ENCODE results near the gene VPS45. TPM values are rescaled to one million over a fixed set of nuclear protein-coding genes. Genes with fewer than 3 reads are reported as not detected.

Gene VPS45
- polyA plus RNA-seq, 1 experiment, result 29.0 TPM

DNA sequence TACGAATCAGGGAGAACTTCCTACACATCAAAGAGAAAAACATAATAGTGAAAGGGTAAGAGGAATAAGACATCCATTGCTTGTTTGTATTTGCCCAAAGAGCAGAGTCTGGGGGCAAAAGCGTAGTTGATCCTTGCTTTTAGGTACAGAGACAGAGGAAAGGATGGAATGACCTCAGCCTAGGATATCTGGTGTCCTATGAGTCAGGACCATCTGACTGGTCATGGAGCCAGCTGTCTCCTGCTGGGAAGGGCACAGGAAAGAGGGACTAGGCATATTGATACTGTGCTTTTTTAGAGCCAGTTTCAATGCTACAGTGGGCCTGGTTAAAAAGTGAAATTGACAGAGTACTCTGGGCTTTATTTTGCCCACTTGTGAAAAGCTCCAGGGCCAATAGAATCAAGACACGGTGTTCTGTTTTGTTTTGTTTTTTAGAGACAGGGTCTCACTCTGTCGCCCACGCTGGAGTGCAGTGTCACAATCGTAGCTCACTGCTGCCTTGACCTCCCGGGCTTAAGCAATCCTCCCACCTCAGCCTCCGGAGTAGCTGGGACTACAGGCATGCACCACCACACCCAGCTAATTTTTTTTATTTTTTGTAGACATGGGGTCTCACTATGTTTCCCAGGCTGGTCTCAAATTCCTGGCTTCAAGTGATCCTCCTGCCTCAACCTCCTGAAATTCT, 85.3 kb downstream of the VPS45 start:
- H3K27me3 ChIP-seq (ENCODE audit: control insufficient read depth, insufficient read depth, low read length), result no peaks in the 10 kb centered on the region
- ChIA-PET POLR2A (interaction anchor here (0.9 kb wide), 1 partner anchor 8 kb away, joined by 3 read pairs; no protein-coding TSS in a partner anchor), CTCF (interaction anchor here (0.7 to 2.1 kb wide), 4 partner anchors 10 to 83 kb away, joined by 3 to 6 read pairs (median 3); no protein-coding TSS in a partner anchor)
- DNase-seq (ENCODE audit: low read depth), result no peak
- no peak overlapping the region for H3K4me3 ChIP-seq (ENCODE audit: low read depth, low read length)
- TF ChIP-seq, protein P1, sequence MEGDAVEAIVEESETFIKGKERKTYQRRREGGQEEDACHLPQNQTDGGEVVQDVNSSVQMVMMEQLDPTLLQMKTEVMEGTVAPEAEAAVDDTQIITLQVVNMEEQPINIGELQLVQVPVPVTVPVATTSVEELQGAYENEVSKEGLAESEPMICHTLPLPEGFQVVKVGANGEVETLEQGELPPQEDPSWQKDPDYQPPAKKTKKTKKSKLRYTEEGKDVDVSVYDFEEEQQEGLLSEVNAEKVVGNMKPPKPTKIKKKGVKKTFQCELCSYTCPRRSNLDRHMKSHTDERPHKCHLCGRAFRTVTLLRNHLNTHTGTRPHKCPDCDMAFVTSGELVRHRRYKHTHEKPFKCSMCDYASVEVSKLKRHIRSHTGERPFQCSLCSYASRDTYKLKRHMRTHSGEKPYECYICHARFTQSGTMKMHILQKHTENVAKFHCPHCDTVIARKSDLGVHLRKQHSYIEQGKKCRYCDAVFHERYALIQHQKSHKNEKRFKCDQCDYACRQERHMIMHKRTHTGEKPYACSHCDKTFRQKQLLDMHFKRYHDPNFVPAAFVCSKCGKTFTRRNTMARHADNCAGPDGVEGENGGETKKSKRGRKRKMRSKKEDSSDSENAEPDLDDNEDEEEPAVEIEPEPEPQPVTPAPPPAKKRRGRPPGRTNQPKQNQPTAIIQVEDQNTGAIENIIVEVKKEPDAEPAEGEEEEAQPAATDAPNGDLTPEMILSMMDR (IDR thresholded peaks at IDR 0.05; ENCODE audit: insufficient read depth, low read depth, low read length), result no peak
- peaks cover 19% of the 10 kb centered on the region for H3K36me3 ChIP-seq (ENCODE audit: control insufficient read depth, insufficient read depth, low read length)

DNA sequence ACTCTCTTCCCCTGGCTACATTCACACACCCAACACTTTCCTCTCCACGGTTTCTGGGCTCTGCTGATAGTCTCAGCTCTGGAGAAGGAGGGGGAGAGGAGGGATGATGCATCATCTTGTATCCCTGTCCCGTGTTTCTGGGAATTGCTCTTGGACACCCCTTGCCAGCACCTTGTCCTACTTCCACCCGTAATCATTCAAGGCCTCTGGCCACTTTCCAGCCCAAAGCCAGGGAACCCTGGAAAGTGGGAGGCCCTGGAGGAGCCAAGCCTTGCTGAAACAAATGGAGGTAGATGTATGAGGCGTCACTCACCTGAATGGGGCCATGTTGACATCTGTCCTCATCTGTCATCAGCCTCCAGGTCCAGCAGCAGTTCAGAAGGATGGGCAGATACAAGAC, 86.6 kb downstream of the VPS45 start:
- ChIA-PET CTCF (interaction anchor here (0.8 kb wide), 1 partner anchor 15 kb away, joined by 3 read pairs; no protein-coding TSS in a partner anchor), POLR2A (no interaction called here)
- no peak for DNase-seq (ENCODE audit: low read depth)
- H3K36me3 ChIP-seq (ENCODE audit: control insufficient read depth, insufficient read depth, low read length), result peaks cover 22% of the 10 kb centered on the region
- H3K4me3 ChIP-seq (ENCODE audit: low read depth, low read length), result no peak overlapping the region
- no peaks in the 10 kb centered on the region for H3K27me3 ChIP-seq (ENCODE audit: control insufficient read depth, insufficient read depth, low read length)
- TF ChIP-seq, protein P1 (IDR thresholded peaks at IDR 0.05; ENCODE audit: insufficient read depth, low read depth, low read length), result no peak

DNA sequence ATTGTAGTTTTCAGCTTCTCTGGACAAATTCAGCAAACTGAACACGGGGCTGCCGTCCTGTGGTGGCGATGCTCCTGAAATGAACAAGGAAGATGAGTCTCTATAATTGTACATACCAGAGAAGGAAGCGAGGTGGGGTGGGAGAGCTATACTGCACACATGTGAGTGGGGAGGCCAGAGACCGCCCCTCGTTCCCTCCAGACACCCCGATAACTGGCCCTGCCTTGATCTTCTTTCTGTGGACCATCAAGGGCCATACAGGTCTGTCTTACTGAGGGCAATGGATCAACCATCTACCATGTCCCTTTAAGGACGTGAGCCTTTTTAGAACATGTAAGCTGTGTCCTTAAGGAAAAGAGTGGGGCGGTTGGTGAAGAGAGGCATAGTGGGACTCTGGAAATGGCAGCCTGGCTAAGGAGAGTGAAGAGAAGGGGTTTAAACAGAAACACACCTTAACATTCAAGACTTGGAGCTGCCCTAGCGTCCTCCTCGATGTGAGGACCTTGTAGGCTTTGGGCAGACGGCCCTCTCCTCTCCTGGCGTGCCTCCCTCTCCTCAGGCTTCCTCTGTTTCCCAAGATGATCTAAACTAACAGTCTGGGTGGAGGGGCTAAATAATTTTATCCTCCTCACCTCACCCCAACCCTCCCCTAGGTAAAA, 88.0 kb downstream of the VPS45 start:
- TF ChIP-seq, protein P1 (IDR thresholded peaks at IDR 0.05; ENCODE audit: insufficient read depth, low read depth, low read length), result no peak
- no peak overlapping the region for H3K4me3 ChIP-seq (ENCODE audit: low read depth, low read length)
- ChIA-PET POLR2A (interaction anchor here (0.6 kb wide), 1 partner anchor 112 kb away, joined by 3 read pairs; no protein-coding TSS in a partner anchor), CTCF (no interaction called here)
- no peak for DNase-seq (ENCODE audit: low read depth)
- no peaks in the 10 kb centered on the region for H3K27me3 ChIP-seq (ENCODE audit: control insufficient read depth, insufficient read depth, low read length)
- H3K36me3 ChIP-seq (ENCODE audit: control insufficient read depth, insufficient read depth, low read length), result peaks cover 29% of the 10 kb centered on the region

GRCh38 chr1:150156868-150157603, 89.5 kb downstream of the VPS45 start:
- DNase-seq (ENCODE audit: low read depth), result no peak
- H3K36me3 ChIP-seq (ENCODE audit: control insufficient read depth, insufficient read depth, low read length), result peaks cover 29% of the 10 kb centered on the region
- TF ChIP-seq, protein P1 (IDR thresholded peaks at IDR 0.05; ENCODE audit: insufficient read depth, low read depth, low read length), result no peak
- H3K4me3 ChIP-seq (ENCODE audit: low read depth, low read length), result no peak overlapping the region
- POLR2A ChIA-PET, result no interaction called here
- CTCF ChIA-PET, result no interaction called here
- H3K27me3 ChIP-seq (ENCODE audit: control insufficient read depth, insufficient read depth, low read length), result no peaks in the 10 kb centered on the region

DNA sequence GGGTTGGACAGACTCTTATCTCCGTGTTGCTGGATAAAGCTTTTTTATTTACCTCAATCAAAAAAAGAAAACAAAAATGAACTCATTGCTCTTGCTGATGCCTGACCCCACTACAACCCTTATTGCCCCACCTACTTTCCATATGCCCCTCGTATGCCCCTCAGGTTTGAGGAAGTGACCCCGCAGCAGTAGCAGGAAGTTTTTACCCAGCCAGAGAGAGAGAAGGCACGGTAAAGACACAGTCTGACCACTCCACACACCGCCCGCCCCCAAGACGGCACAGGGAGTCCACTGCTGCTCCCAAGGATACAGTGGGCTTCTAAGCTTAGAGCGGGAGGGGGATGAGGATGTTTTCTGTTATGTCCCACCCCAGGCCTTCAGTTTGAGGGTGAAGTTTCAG, 92.0 kb downstream of the VPS45 start:
- POLR2A ChIA-PET, result no interaction called here
- Histone ChIP-seq H3K27me3 (ENCODE audit: control insufficient read depth, insufficient read depth, low read length) (no peaks in the 10 kb centered on the region), H3K36me3 (ENCODE audit: control insufficient read depth, insufficient read depth, low read length) (peaks cover 24% of the 10 kb centered on the region), H3K4me3 (ENCODE audit: low read depth, low read length) (no peak overlapping the region)
- TF ChIP-seq, protein P1 (IDR thresholded peaks at IDR 0.05; ENCODE audit: insufficient read depth, low read depth, low read length), result no peak
- CTCF ChIA-PET, result interaction anchor here (2.1 to 2.7 kb wide), 2 partner anchors 11 to 86 kb away, joined by 5 to 12 read pairs; no protein-coding TSS in a partner anchor
- DNase-seq (ENCODE audit: low read depth), result no peak
